CD14-positive monocyte (primary cell): ENCODE measurements around the gene ADSL. TPM values are rescaled to one million over a fixed set of nuclear protein-coding genes. Genes with fewer than 3 reads are reported as not detected.
A peak's percentile ranks its signal among the peaks of the same experiment; 100 is the strongest.

ENCODE experiments used
- DNase-seq, 3 donors: peaks; one replicate each; pipeline ENCODE4 v3.0.0-alpha.2; 2011 to 2022
- H2AFZ ChIP-seq: 2 replicates; pipeline ENCODE4 v1.6.0; 2012; ENCODE audit warnings: mild to moderate bottlenecking, low read depth, low read length, inconsistent platforms; ENCODE audit not compliant: insufficient read depth, poor library complexity, severe bottlenecking
- H3K27ac ChIP-seq, 2 donors: 1 replicate in 1 of 2; 2 replicates in 1 of 2; pipeline ENCODE4 v1.5.1; 2012 to 2013; ENCODE audit warnings: low read length in 2 of 2, control low read depth in 1 of 2, inconsistent platforms in 1 of 2, low read depth in 1 of 2, mild to moderate bottlenecking in 1 of 2
- H3K27me3 ChIP-seq, 2 donors: one replicate each; pipeline versions ENCODE4 v1.6.0 to v1.6.1; 2011 to 2013; ENCODE audit warnings: low read length in 2 of 2; ENCODE audit not compliant: control insufficient read depth in 2 of 2, insufficient read depth in 2 of 2
- H3K36me3 ChIP-seq, 2 donors: replicated peaks in 1 of 2; 1 replicate in 1 of 2; 2 replicates in 1 of 2; pipeline versions ENCODE4 v1.5.1 to v1.6.1; 2012 to 2013; ENCODE audit warnings: low read length in 2 of 2, control low read depth in 1 of 2, inconsistent platforms in 1 of 2, mild to moderate bottlenecking in 1 of 2; ENCODE audit not compliant: insufficient read depth in 2 of 2, control insufficient read depth in 1 of 2
- H3K4me1 ChIP-seq, 2 donors: 1 replicate in 1 of 2; 2 replicates in 1 of 2; pipeline versions ENCODE4 v1.5.1 to v1.6.1; 2012 to 2013; ENCODE audit warnings: low read length in 2 of 2, control low read depth in 1 of 2, inconsistent platforms in 1 of 2, mild to moderate bottlenecking in 1 of 2, moderate library complexity in 1 of 2; ENCODE audit not compliant: insufficient read depth in 2 of 2, control insufficient read depth in 1 of 2
- H3K4me2 ChIP-seq: replicated peaks from 2 replicates; pipeline ENCODE3; 2012; ENCODE audit warnings: low read length, moderate library complexity, mild to moderate bottlenecking; ENCODE audit not compliant: poor library complexity, severe bottlenecking; ENCODE audit errors: extremely low read depth
- H3K4me3 ChIP-seq, 3 experiments: fragments of 200-600 bp in 1 of 3; sonication (generic) in 1 of 3; replicated peaks in 1 of 3; 1 replicate in 2 of 3; 2 replicates in 1 of 3; pipeline ENCODE4 v1.5.1; 2011 to 2013; ENCODE audit warnings: low read length in 3 of 3, mild to moderate bottlenecking in 3 of 3, control low read depth in 2 of 3, low read depth in 2 of 3, inconsistent platforms in 1 of 3, moderate library complexity in 1 of 3
- H3K79me2 ChIP-seq: 2 replicates; pipeline ENCODE4 v1.6.0; 2012; ENCODE audit warnings: mild to moderate bottlenecking, control low read depth, inconsistent platforms, low read length, moderate library complexity; ENCODE audit not compliant: insufficient read depth
- H3K9ac ChIP-seq: 2 replicates; pipeline ENCODE4 v1.6.0; 2017; ENCODE audit warnings: low read length, mild to moderate bottlenecking; ENCODE audit not compliant: insufficient read depth, poor library complexity, severe bottlenecking
- H3K9me3 ChIP-seq, 2 donors: replicated peaks in 1 of 2; 1 replicate in 1 of 2; 2 replicates in 1 of 2; pipeline versions ENCODE4 v1.5.1 to v1.6.1; 2012 to 2013; ENCODE audit warnings: low read length in 2 of 2, control low read depth in 1 of 2; ENCODE audit not compliant: control insufficient read depth in 1 of 2, insufficient read depth in 1 of 2
- H4K20me1 ChIP-seq: 2 replicates; pipeline ENCODE4 v1.6.0; 2012; ENCODE audit warnings: mild to moderate bottlenecking, low read length, control low read depth, moderate library complexity; ENCODE audit not compliant: insufficient read depth
- H3K27ac Mint-ChIP-seq, 7 donors: one replicate each; pipeline ENCODE4 v1.8.0; 2020; ENCODE audit warnings: mild to moderate bottlenecking in 7 of 7, mixed read lengths in 7 of 7, moderate library complexity in 6 of 7, inconsistent platforms in 2 of 7
- H3K27me3 Mint-ChIP-seq, 3 donors: one replicate each; pipeline ENCODE4 v1.8.0; 2021 to 2022; ENCODE audit warnings: low read depth in 3 of 3, mild to moderate bottlenecking in 3 of 3, mixed read lengths in 3 of 3, moderate library complexity in 3 of 3, inconsistent platforms in 1 of 3
- H3K36me3 Mint-ChIP-seq, 2 donors: one replicate each; pipeline ENCODE4 v1.8.0; 2020; ENCODE audit warnings: mixed read lengths in 2 of 2, inconsistent platforms in 1 of 2, mild to moderate bottlenecking in 1 of 2
- H3K4me1 Mint-ChIP-seq: one replicate; pipeline ENCODE4 v1.8.0; 2020; ENCODE audit warnings: mild to moderate bottlenecking, mixed read lengths
- H3K4me3 Mint-ChIP-seq, 2 donors: one replicate each; pipeline ENCODE4 v1.8.0; 2020; ENCODE audit warnings: mild to moderate bottlenecking in 2 of 2, mixed read lengths in 2 of 2, moderate library complexity in 1 of 2
- H3K9me3 Mint-ChIP-seq, 7 donors: one replicate each; pipeline ENCODE4 v1.8.0; 2020 to 2022; ENCODE audit warnings: mixed read lengths in 7 of 7, mild to moderate bottlenecking in 6 of 7, moderate library complexity in 6 of 7, inconsistent platforms in 2 of 7
- WGBS: methylation state at CpG from one replicate; pipeline ENCODE4 v1.1.5; 2013; ENCODE audit warnings: missing lambda C conversion rate; ENCODE audit not compliant: insufficient coverage; 5-methylcytosine and 5-hydroxymethylcytosine counted together
- intact Hi-C, 2 donors: fragments of 100-400 bp; cut with micrococcal nuclease; formaldehyde crosslinking; loops; one replicate each; pipeline versions ENCODE4 v1.15.0 to v1.15.1; 2023
- polyA plus RNA-seq, 3 donors: library from polyadenylated mRNA; depleted of rRNA in 1 of 3; unstranded in 2 of 3; stranded (reverse) in 1 of 3; fragments of 300-500 nt in 2 of 3; fragments of >200 nt in 1 of 3; fragmentation: Illumina TruSeq in 2 of 3; gene quantifications; 1 replicate in 2 of 3; 2 replicates in 1 of 3; pipeline ENCODE4 v1.2.3, GENCODE V29; 2012 to 2021
- TF ChIP-seq, protein P1 (sequence below): fragments of 200-600 bp; IDR thresholded peaks from one replicate; pipeline ENCODE4 v1.8.0; 2022; ENCODE audit warnings: antibody characterized with exemption, mild to moderate bottlenecking

Gene ADSL
- polyA plus RNA-seq, 3 donors, result 56.7 to 82.3 (median 65.1) TPM

DNA sequence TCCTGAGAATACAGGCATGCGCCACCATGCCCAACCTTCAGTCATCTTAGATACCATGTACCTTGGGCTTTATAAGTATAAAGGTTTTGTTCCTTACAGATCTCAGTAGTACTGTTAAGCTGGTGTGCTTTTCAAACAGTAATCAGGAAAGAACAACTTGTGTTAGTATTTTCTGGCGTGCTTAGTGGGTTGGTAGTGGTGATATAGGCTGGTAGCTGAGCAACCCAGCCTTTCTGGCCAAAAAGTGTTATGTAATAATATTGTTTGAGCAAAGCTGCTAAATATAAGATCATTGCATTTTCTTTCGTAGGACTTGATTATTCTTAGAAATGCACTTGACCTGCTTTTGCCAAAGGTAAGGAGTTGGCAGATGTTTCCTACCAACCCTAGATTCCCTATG, 6.5 kb downstream of the ADSL start:
- Mint-ChIP-seq H3K27ac (no peak overlapping the region), H3K9me3 (no peaks in the 10 kb centered on the region), H3K27me3 (peaks cover 0 to 4% (median 0%) of the 10 kb centered on the region in 3 donors), H3K4me3 (no peak overlapping the region), H3K36me3 (peaks cover 50 to 82% of the 10 kb centered on the region in 2 donors), H3K4me1 (peaks cover 3% of the 10 kb centered on the region)
- no CpG with 5 or more reads among the region's 3 CpGs for WGBS
- Histone ChIP-seq H3K27me3 (no peaks in the 10 kb centered on the region), H3K27ac (no peak overlapping the region), H3K36me3 (peaks cover 60 to 92% of the 10 kb centered on the region in 2 donors), H3K4me1 (peaks cover 3 to 6% of the 10 kb centered on the region in 2 donors), H3K9me3 (no peaks in the 10 kb centered on the region), H3K79me2 (peaks cover 32% of the 10 kb centered on the region), H2AFZ (no peak overlapping the region), H3K9ac (no peak overlapping the region), H3K4me2 (no peak overlapping the region), H3K4me3 (no peak overlapping the region), H4K20me1 (peaks cover 19% of the 10 kb centered on the region)
- intact Hi-C loops, result no loop called here
- DNase-seq, result no peak
- TF ChIP-seq, protein P1, sequence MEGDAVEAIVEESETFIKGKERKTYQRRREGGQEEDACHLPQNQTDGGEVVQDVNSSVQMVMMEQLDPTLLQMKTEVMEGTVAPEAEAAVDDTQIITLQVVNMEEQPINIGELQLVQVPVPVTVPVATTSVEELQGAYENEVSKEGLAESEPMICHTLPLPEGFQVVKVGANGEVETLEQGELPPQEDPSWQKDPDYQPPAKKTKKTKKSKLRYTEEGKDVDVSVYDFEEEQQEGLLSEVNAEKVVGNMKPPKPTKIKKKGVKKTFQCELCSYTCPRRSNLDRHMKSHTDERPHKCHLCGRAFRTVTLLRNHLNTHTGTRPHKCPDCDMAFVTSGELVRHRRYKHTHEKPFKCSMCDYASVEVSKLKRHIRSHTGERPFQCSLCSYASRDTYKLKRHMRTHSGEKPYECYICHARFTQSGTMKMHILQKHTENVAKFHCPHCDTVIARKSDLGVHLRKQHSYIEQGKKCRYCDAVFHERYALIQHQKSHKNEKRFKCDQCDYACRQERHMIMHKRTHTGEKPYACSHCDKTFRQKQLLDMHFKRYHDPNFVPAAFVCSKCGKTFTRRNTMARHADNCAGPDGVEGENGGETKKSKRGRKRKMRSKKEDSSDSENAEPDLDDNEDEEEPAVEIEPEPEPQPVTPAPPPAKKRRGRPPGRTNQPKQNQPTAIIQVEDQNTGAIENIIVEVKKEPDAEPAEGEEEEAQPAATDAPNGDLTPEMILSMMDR, result no peak

DNA sequence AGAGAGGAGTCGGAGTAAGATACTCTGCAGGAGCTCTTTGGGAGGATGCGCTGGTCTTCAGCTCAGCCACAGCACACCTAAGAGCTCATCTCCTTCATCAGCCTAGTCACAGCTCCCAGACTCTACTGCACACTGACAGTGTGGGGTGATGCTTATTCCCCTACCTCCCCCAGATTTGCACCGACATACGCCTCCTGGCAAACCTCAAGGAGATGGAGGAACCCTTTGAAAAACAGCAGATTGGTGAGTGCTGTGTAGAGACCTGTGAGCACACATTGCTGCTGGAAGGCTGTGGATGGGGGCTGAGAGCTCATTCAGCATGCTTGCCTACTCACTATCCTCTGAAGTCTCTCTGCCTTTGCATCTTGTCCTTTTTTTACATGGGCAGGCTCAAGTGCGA, 14.8 kb downstream of the ADSL start:
- no peak overlapping the region for H2AFZ ChIP-seq
- no peak overlapping the region for H3K4me2 ChIP-seq
- H3K27me3 ChIP-seq, result no peaks in the 10 kb centered on the region
- Mint-ChIP-seq H3K36me3 (peaks cover 87 to 97% of the 10 kb centered on the region in 2 donors), H3K4me1 (no peaks in the 10 kb centered on the region), H3K27me3 (peaks cover 0 to 3% (median 0%) of the 10 kb centered on the region in 3 donors), H3K9me3 (no peaks in the 10 kb centered on the region), H3K27ac (peak overlapping the region in 1 of 7 donors; percentile 10), H3K4me3 (no peak overlapping the region)
- no peak overlapping the region for H3K27ac ChIP-seq
- peaks cover 85 to 99% of the 10 kb centered on the region in 2 donors for H3K36me3 ChIP-seq
- 93% methylated on average over 3 of the region's 5 CpGs for WGBS
- no peaks in the 10 kb centered on the region for H3K9me3 ChIP-seq
- no peaks in the 10 kb centered on the region for H3K4me1 ChIP-seq
- H3K9ac ChIP-seq, result no peak overlapping the region
- DNase-seq, result no peak
- H3K4me3 ChIP-seq, result no peak overlapping the region
- intact Hi-C loops, result no loop called here
- H3K79me2 ChIP-seq, result no peaks in the 10 kb centered on the region
- no peaks in the 10 kb centered on the region for H4K20me1 ChIP-seq
- TF ChIP-seq, protein P1, result no peak
